ENCODE data around the gene INSC.

Gene INSC

DNA sequence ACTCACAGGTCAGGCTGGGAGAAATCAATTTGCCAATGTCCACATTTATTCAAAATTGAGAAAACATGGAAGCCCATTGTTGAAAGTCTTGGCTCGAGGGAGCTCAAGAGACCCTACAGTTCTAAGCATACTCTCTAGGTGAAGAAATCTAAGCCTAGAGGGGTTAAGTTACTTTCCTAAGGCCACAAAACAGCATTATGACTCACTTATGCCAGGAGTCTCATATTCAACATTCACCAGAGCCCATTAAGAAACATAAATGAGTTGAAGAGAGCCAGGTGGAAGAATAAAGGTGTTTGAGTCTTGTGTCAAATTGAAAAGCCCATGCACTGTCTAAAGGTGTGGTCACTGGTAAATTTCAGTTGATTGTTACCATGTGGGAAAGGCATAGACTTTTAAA, 108.1 kb downstream of the INSC start:
- no peak for DNase-seq (ENCODE audit: low read depth in 3 of 3)

DNA sequence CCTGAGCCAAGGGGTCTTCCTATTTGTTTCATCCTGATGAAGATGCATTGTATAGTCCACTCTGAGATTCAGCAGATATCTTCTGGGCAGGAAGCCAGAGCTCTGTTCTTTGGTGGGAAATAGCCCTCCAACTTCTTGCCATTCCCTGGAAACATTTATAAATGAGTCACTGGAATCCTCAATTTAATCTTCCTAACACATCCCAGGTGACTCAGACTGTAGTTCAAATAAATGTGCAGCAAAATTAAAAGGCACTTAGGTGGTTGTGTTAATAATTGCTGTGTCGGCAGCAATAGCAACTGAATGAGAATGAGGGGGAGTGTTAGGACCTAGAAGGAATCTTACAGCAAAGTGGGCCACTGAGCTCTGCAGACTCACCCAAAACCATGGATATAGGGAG, 108.6 kb downstream of the INSC start:
- DNase-seq (ENCODE audit: low read depth in 3 of 3): no peak

DNA sequence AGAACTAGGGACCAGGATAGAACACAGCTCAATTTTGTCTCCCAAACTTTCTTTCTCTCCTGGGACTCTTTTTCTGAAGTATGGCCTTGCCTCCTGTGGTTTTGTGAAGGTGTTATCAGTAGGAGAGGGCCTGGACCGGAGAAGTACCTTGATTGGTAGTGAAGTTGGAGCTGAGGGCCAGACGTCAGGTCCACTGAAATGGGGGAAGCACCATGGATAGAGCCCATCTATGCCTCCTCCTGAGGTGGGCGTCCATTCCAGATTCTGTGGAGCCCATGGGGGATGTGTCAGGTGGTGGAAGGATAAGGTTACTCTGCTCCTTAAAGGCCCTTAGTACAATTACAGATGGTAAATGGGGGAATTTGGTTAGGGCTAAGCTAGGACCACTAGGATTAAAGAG, 109.7 kb downstream of the INSC start:
- DNase-seq (ENCODE audit: low read depth in 3 of 3): no peak

DNA sequence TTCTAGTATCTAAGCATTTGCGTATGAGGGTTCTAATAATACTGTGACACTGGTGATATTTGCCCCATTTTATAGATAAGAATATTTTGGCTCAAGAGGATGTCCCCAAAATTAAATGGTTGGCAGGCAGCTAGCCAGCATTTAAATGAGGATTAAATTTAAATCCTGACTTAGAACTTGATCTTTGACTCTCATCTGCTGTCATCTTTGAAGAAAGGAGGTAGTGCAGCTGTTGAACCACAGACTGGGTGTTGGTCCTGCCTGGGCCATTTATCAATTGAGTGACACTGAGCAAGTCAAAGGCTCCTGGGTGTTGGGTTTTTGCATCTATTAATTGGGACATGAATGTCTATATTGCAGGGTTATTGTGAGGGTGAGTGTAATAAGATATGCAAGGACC, 112.3 kb downstream of the INSC start:
- DNase-seq (ENCODE audit: low read depth in 3 of 3): no peak

DNA sequence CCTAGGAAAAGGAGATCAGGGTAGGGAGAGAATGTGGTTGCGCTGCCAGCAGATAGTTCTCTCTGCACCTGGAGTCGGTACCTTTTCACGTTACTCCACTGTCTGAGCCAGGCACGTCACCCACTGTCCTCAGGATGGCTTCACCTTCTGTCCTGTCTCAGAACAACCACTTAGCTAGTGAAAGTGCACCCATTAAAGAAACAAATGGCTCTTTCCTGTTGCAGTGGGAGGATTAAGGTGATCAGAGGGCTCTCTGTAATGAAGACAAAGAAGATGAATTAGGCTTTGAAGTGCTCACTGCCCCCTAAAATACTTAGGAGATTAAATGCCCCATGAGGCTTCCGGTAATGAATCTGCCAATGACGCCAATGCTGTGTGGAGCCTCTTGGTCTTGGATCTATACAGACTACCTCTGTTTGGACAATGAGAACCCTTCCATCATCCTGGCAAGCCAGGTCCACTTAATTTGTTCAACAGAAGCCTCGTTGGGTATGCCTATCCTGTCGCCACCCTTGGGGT, 113.7 kb downstream of the INSC start:
- DNase-seq (ENCODE audit: low read depth in 3 of 3): no peak

DNA sequence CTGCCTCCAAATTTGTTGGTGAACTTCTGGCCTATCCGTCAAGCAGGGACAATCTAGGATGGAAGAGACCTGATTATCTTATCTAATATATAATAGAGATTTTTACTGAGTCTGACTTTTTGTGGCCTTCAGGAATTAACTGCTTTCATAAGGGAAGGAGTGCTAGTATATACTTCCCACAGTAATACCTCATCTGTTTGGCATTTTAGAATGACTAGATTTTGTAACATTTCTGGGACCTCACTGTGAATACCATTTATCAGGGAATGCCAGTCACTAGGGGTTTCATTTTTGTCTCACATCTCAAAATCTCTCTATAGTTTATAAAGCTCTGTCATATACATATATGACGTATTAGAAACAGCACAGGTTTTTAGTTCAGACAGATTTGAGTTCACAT, 114.3 kb downstream of the INSC start:
- no peak for DNase-seq (ENCODE audit: low read depth in 3 of 3)

DNA sequence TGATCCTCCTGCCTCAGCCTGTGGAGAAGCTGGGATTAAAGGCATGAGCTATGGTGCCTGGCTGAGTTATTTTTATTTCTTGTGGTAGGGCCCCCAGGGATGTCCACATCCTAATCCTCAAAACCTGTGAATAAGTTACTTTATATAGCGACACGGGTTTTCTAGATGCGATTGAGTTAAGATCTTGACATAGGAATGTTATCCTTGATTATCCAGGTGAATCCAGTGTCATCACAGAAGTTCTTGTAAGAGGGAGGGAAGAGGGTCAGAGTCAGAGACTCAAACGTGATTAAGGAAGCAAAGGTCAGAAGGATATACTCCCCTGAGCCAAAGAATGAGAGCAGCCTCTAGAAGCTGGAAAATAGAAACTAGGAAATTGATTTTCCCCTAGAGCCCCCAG, 117.8 kb downstream of the INSC start:
- DNase-seq (ENCODE audit: low read depth in 3 of 3): no peak

DNA sequence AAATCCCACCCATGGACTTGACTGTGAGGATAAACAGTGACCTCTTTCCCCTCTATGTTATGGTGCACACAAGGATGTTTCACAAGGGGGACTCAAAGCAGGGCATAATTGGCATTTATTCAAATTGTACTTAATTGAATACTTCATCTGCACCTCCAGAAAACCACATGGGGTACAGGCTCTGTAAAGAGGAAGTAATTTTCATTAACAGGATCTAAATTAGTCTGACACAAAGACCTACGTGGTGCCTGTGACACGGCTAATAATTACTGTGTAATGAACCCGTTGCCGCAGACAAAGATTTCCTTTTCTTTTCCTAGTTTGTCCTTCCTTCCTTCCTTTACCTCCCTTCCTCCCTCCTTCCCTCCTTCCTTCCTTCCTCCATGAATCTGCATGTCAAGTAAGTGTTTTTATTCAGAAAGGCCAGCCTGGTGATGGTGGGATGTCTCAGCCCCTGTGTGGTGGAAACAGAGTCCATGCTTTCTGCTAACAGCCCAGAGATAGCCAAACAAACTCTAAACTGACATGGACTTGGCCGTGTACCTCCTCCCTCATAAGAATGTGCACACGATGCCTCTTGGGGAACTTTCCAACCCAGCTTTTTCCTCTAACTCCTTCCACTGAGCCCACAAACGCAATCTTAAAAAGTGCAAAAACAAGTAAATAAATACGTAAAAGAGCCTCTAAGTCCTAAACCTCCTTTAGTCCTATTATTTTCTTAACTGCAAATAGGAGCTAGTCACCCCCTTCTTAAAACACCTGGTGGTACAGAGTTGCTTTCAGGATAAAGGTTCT, 118.8 kb downstream of the INSC start:
- DNase-seq (ENCODE audit: low read depth in 3 of 3): no peak

DNA sequence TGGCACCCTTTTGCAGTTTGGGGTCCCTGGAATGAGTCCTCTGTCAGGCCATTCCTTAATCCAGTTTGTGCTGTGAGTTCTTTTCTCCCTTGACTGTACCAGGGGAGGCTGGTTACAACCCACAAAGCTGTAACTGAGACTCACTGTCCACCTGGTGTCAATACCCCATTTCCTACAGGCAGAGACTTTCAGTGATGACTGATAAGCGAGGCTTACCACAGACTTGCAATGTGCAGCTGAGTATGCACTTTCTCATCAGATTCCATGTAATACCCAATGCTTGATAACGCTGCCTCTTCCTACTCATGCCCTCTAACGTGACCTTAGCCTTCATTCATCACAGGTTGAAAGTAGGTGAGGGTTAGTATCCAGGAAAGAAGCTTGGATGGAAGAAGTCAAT, 120.1 kb downstream of the INSC start:
- no peak for DNase-seq (ENCODE audit: low read depth in 3 of 3)

DNA sequence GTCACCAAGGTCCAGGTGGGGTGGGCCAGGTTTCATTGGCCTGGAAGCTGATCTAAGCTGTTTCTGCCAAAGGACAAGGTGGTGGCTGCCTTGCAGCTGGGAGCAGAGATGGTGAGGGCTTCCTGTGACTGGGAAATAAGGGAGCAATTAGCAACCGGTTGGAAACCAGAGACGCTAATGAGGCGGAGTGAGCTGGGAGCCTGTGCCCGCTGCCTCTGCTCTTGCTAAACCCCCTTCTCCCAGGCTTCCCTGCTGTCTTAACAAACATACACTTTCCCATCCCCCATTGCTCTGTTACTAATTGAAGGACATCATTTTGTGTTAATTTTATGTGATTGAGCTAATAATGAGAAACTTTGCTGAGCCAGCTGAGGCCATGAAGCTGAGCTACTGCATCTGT, 121.8 kb downstream of the INSC start:
- no peak for DNase-seq (ENCODE audit: low read depth in 3 of 3)

DNA sequence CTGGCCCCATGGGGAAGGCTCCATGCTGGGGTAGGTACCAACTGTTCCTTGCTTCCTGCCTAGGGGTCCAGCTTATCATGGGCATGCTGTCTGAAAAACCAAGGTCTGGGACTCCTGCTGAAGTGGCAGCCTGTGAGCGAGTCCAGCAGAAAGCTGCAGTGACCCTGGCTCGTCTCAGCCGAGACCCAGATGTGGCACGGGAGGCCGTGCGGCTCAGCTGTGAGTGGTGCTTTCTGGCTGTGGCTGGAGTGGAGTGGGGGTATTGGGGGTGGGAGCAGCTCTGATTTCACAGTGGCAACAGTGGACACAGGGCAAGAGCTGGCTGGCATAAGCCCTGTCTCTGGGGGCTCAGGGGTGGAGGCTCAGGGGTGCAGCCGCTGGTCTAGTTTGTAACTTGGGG, 124.1 kb downstream of the INSC start:
- no peak for DNase-seq (ENCODE audit: low read depth in 3 of 3)

DNA sequence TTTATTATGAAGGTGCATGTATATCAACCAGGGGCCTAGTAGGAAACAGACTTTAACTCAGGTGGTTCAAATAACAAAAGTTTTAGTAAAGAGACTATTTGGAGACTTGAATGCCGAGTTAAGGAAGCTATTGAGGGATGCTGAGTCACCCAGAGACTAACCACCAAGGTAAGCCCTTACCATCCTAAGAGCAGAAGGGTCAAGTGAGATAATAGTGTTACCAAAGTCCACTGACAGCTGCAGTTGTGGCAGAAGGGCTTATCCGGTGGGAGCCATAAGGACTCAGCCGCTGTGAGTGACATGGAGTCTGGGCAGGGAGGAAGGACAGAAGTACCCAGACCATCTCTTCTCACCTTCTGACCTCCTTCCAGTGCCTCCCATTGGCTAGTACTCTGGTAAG, 134.0 kb downstream of the INSC start:
- no peak for DNase-seq (ENCODE audit: low read depth in 3 of 3)

DNA sequence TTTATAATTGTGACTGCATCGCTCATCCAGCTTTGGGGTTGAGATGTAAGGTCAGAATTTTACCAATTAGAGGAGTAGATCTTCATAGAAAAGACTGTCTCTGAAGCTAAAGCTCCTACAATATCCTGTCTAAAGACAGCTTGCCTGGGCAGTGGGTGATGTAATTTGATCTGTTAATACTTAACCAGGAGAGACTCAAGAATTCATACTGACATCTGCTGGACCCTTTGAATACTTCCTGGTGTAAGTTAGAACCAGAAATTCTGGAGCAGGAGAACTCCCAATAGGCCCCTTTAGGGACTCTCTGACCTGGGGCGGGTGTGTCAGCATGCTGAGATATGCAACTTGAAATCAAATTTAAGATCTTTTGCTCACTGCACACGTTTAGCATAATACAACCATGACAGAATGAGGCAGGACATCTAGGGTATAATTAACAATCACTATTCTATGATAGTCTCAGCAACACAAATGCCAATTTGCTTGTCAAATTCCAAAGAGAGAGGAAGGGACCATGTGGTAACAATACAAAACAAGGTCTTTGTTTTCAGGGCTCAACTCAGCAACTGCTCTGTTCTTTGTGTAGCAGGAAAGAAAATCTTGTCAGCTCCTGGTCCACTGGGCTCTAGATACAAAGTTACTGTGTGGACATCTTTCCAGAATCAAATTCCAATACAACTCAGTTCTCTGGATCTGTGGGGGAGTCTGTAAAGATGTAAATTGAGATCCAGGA, 143.9 kb downstream of the INSC start:
- DNase-seq (ENCODE audit: low read depth in 3 of 3): no peak

DNA sequence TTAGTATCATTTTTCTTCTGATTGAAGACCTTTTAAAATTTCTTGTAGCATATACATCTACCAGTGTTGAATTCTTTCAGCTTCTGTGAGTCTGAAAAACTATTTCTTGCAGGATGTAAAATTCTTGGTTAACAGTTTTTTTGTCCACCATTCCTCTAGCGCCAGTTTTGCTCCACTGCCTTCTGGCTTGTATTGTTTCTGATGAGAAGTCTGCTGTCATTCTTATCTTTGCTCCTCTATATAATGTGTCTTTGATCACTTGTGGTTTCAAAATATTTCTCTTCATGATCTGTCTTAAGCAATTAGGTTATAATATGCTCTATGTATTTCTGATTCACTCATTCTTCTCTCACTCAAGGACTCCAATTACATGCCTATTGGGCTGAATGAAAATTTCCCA, 152.3 kb downstream of the INSC start:
- no peak for DNase-seq (ENCODE audit: low read depth in 3 of 3)

DNA sequence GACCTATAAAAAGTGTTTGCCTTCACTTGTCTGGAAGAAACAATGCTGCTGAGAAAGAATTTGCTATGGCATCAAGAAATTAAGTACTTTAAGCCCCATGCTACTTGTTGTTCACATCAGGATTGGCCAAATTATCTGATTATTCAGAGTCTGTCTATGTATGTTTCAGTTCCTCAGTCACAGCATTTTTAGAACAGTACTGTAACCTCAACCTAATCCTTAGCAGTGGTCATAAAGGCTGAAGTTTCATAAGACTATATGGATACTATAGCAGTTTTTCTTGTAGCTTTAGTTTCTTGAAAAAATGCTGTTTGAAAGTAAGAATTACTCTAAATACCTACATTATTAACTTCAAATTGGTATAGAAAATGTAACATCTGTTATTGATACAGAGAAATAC, 153.9 kb downstream of the INSC start:
- DNase-seq (ENCODE audit: low read depth in 3 of 3): no peak

DNA sequence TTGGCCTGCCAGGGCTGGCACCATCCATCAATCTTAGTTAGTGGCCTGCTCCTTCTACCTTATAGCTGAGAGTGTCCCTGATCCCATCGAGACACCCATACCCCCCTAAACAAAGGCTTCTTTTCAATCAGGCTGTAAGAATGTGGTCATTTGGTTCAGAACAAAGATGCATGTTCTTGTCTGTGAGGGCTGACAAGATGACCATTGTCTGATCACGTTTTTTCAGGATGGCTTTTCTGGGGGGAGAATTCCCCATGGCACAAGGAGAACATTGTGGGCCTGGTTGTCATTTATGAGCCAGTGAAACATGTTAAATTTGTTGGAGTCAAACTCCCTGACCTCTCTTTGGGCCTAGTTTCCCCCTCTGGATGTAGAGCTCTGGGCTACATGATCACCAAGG, 160.4 kb downstream of the INSC start:
- DNase-seq (ENCODE audit: low read depth in 3 of 3): no peak

DNA sequence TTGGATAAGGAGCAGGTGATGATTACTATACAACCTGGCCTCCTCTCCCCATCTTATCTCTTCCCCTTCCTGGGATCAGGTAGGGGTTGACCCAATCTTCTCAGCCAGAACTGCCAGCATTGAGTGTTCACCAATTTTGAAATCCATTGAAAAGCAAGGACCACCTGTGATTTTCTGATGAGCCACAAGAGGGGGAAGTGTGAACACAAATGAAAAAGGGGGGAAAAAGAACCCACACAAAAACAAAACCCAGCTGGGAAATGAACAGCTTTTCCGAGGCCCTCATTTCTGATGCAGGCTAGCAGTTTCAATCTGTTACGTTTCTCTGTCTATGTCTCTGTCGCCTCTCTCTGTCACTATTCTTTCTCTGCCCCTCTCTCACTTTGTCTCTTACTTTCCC, 161.9 kb downstream of the INSC start:
- no peak for DNase-seq (ENCODE audit: low read depth in 3 of 3)

DNA sequence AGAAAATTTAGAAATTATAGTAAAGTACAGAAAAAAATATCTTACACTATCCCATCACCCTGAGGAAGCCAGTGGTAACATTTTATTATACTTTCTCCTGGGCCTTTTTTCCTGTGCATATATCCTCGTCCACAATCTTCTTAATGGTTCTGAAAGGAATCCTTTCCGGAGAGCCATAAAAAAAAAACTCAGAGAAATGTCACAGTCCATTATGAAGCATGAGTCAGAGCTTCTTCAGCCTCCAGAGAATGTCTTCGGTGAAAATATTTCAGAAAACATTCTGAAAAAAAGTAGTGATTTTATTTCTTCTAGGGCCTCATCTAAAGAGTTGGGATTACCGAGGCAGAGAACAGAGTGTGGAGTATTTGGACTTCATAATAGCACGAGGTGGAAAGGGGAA, 163.4 kb downstream of the INSC start:
- DNase-seq (ENCODE audit: low read depth in 3 of 3): no peak

DNA sequence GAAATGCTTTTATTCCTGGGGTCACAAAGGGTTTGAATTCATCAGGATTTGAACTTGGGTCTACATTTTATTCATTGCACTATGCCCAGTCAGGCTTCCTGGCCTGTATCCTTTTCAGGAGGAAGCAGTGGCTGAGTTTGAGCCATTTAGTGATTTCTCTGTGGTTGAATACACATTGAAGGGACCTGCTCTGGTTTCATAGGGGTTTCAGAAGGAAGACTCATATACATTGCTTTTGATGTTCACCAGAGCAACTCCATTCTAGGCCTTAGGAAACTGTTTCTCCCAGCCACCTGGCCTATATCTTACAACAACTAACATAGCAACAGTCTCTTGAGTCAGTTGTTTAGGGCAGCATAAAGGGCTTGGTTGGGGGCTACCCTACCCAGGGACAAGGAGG, 165.7 kb downstream of the INSC start:
- no peak for DNase-seq (ENCODE audit: low read depth in 3 of 3)

DNA sequence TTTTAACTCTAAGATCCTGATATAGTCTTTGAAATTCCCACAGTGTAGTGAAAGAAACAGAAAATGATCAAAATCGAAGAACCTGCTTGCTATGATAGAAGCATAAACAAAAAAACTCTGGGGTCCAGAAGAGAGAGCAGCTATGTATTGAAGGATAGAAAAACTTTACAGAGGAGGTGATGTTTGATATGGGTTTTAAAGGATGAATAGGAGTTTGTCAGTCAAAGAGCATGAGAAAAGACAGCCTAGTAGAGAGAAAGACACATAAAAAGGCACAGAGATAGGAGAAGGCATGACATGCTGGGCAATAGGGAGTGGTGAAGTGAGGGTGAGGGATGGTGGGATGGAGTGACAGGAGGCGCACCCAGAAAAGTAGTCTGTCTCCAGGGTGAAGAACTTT, 168.0 kb downstream of the INSC start:
- no peak for DNase-seq (ENCODE audit: low read depth in 3 of 3)

DNA sequence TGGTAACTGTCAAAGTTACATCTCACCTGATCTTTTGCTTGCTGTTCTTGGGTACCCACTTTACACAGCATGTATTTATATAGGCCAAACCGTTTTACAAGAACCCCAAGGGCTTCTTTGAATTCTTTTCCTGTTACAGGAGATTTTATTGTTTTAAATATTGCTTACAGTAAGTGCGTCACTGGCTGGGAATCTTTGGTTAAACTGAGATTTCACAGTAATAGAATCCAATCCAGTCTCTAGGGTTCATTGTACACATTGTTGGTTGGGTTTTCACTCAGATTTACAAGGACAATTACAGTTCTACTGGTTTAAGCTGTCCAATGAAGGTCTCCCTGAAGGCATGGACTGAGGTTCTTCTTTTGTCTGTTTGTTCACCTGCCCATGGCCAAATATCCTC, 171.7 kb downstream of the INSC start:
- DNase-seq (ENCODE audit: low read depth in 3 of 3): no peak

DNA sequence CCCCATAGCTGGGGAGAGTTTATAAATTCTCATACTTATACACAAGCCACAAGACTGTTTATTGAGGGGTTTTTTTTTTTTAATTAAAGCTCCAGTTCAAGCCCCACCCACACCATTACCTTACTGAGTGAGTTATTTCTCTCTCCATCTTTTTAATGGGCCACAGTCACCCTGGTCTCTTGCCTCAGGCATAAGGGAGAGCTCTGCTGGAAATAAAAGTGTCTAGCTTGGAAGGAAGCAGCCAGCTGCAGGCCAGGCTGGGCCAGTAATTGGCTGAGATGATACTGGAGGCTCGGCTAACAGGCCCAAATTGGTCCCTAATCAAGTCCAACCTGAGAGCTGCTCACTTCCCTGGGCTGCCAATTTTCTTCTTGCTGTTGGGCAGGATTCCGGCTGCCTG, 174.1 kb downstream of the INSC start:
- DNase-seq (ENCODE audit: low read depth in 3 of 3): no peak

DNA sequence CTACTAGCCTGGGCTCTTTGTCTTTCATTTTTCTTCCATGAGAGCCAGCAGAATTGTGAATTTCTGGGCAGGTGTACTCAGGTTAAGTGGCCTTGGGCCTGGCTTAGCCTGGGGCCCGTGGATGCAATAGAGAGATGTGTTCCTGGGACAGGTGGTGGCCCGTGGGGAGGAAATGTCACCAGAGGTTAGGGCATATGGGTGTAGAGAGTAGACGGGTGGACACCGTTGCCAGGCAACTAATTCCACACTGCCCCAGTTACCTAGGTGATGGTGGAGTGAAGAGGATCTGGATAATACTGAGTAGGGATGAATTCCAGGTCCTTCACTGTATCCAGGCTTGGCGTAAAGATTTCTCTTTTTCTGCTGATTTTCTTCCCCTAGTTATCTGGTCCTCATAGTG, 175.0 kb downstream of the INSC start:
- no peak for DNase-seq (ENCODE audit: low read depth in 3 of 3)
